T1000 (cell line): Measurements from ENCODE around the gene RAD51B.
A peak's percentile ranks its signal among the peaks of the same experiment; 100 is the strongest.

ENCODE experiments used
- DNase-seq: peaks from one replicate; lab custom pipeline; 2025; ENCODE audit warnings: mixed read lengths; lab: John Stamatoyannopoulos, UW

Gene RAD51B

DNA sequence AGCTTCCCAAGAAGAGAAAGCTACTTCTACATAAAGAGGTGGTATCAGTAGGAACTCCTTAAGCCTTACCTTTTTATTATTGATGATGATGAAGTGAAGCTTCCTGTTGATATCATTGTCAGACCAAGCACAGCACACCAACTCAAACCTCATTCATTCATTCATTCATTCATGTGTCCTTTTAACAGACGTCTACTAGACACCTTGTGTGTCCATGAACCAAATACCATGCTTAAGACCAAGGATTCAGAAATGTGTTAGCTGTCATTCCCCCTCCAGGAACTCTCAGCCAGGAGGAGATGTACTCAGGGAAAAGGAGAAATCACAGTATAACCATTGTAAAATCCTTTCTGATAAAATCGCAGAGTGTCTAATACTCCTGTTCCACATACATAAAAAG lies 778.5 kb downstream of the RAD51B start:
- DNase-seq, result no peak

GRCh38 chr14:68598621-68599447 lies 779.3 kb downstream of the RAD51B start:
- peak; percentile 77 for DNase-seq

DNA sequence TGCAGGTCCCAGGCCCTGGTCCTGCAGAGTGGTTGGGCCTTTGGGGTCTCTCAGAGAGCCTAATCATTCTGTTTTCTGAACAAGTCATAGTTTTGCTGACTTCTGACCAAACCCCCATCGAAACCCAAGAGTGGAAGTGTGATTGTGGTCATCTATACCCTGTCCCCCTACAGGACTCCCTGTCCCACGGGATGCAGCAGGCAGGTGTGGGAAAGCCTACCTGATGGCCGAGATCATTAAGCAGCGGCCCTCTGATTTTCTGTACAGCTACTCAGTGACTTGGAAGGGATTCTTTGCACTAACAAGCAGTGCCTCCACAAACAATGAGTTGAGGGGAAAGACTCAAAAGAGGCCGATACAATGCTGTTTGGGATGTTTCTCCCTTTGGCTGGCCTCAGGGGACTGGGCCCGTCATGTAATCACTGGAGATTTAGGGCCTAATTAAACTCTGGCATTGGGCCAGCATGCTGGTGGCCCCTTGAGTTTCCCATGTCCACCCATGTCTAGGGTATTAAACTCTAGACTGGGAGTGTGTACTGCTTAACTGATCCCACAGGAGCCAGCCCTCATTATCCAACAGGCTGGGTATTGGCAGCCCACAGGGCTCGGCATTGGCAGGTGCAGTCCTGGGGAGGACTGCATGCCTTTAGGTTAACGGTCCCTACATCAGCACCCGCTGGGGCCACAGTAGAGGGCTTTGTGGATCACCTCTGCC lies 780.5 kb downstream of the RAD51B start:
- DNase-seq, result no peak

GRCh38 chr14:68602507-68602906 lies 782.9 kb downstream of the RAD51B start:
- DNase-seq, result no peak

DNA sequence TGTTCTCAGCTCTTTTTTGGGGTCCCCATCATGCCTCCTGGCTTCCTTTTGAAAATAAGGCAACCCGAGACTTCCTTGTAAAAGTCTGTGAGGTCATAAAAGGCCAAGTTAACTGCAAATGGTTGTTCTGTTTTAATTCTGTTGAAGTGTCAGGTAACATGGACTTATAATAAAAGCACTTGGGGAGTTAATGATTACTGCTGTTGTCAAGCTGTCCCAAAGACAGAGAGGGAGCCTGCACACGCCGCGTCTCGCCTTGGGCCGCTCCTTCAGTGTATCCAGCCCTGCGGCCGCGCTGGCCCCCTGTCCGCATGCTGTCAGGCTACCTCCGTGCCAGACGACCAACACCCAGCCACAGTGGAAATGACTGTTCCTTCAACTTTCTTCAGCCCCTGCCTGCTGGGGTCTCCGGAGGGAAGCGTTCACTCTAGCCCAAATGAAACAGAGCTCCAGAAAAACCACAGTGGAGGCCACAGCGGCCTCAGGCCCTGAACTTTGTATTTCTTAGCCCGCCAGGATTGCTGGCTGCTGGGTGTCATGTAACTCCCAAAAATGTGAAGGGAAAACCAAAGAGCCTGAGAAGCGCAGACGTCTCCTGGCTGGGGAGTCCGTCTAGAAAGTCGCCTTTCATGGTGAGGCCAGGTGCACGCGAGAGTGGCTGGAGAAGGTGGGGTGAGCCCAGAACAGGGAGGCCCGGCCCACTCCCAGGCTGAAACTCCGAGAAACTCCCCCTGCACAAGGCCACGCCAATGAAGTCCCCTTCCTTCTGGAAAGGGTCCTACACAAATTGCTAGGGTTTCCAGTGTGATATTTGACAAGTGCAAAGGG lies 784.2 kb downstream of the RAD51B start:
- DNase-seq, result no peak

GRCh38 chr14:68604361-68604730 lies 784.8 kb downstream of the RAD51B start:
- no peak for DNase-seq

GRCh38 chr14:68604822-68605221 lies 785.2 kb downstream of the RAD51B start:
- DNase-seq, result no peak

DNA sequence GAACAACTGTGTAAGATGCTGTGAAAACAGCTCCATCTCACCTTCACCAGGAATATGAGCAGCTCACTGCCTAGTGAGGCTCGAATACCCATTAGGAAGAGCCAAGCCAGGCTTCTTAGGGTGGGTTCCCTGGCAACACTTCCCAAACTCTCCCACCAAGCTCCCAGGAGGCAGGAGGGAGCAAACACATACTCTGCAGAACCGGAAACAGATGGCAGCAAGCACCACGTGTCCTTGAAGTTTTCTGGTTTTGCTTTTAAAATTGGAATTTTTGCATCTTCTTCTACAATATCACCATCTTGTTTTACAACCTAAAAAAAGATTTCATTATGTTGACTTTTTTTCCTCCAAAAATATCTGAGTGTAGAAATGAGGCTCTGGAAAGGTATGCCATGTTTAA lies 786.6 kb downstream of the RAD51B start:
- DNase-seq, result no peak

- no peak for DNase-seq
These were observed 787.1 kb downstream of the RAD51B start for GRCh38 chr14:68606644-68607043.

- no peak for DNase-seq
These were observed 787.7 kb downstream of the RAD51B start for GRCh38 chr14:68607081-68607866.

DNA sequence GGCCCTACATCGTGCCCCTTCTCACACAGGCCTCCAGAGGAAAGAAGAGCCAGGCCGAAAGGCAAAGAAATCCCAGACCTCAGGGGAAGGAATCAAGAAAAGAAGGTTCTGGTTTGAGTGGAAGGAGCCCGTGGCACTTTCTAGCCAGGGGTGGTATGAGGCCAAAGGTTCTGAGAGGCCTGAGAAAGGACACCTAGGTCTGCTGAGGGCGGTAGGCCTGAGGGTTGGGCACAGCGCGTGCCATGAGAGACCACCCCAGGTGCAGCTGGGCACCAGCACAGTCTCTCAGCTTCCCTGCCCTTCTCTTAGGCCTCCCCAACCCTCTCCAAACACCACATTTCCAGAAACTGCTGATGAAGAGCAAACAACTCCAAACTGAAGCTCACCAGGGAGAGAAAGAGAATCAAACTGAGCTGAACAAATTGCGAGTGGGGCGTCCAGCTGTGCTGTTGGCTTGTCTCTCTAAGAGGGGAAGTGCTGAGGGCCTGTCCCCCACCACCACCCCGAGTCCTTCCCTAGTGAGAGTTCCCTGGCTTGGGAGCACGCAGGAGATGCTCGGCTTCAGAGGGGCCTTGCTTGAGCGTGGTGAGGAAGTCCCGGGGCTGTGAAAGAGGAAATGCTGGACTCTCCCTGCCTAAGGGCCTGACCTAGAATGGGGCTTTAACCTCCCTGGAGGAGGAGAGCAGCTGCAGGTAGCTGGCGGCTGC lies 788.4 kb downstream of the RAD51B start:
- DNase-seq, result no peak

DNA sequence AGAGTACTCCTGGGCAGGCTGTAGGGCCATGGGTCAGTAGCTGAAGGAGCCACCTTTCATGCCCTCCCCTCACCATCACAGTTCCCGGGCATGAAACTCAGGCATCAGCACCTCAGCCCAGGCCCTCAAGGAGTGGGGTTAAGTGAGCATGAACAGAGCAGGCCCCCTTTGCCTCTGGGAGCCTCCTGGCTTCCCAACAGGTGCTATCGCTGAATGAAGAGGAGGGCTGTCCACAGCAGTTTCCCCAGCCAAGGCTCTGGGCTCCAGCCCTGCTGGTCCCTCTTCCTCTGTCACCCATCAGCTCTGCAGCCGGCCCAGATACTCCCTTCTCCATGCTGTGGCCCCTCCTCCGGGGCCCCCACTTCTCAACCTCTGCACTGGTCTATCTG lies 789.0 kb downstream of the RAD51B start:
- DNase-seq, result no peak

GRCh38 chr14:68609012-68609411 lies 789.4 kb downstream of the RAD51B start:
- no peak for DNase-seq

DNA sequence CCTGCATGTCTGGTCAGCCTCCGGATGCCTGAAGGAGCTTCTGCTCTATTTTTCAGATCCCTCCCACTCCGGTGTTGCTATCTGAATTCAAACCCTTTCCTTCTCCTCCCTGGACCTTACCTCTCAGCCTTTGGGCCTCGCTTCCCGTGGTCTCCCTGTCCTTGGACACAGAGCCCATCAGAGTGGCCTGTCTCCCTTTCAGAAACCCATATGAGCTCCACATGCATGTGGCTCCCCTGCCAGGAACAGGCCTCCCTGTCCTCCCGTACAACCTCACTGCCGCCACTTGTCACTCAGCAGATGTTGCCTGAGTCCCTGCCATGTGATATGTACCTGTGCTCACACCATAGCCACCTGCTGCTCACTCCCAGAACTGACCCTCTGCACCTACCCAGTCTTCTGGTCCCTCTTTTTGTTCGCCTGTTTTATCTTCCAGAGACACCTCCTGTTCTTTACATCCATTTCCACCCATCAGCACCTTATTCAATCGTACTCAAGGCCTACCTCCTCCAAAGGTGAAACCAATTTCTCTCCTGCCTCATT lies 790.7 kb downstream of the RAD51B start:
- DNase-seq, result no peak

GRCh38 chr14:68611599-68611998 lies 792.0 kb downstream of the RAD51B start:
- no peak for DNase-seq

DNA sequence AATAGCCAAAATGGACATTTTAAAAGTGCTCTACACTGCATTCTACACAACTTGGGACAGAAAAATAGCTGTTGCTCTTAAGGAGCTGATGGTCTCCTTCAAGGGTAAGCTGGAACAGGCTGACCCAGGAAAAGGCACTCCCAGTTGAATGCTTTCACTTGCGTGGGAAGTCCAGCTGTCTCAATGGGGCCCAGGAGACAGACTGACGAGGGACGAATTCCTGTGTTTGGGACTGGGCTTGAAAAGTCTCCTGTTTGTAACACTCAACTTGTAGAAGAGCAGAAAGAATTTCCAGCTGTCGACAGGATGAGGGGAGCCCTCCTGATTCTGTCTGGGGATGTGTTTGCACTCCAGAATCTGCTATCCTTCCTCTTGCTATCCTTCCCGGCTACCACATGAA lies 792.5 kb downstream of the RAD51B start:
- no peak for DNase-seq

DNA sequence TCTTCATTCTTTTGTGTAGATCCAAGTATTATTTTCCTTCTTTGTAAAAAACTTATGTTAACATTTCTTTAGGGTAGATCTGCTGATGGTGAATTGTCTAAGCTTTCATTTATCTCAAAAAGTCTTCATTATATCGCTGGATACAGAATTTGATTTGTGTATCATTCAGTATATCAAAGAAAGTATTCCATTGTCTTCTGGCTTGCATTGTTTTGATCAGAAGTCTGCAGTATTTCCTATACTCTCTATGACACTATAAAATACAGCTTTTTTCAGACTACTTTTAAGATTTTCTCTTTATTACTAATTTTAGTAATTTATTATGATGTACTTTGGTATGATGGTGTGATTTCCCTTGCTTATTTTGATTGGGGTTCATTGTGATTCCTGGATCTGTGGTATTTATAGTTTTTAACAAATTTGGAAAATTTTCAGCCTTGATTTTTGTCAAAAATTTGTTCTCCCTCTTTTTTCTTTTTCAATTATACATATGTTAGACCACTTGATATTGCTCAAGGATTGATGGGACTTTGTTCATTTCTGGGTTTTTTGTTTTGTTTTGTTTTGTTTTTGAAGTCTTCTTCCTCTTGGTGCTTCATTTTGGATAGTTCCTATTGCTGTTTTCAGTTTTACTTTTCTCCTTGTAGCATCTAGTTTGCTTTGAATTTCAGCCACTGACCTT lies 796.8 kb downstream of the RAD51B start:
- no peak for DNase-seq

GRCh38 chr14:68619790-68620574 lies 800.4 kb downstream of the RAD51B start:
- no peak for DNase-seq
